CD4-positive, alpha-beta T cell treated with Interferon alpha-2 for 1 hour (primary cell): Measurements from ENCODE around the gene SOCS4.

ENCODE experiments used
- DNase-seq, 2 donors: peaks; one replicate each; pipeline ENCODE4 v3.0.0-alpha.2; 2020 to 2022

The SOCS4 gene

DNA sequence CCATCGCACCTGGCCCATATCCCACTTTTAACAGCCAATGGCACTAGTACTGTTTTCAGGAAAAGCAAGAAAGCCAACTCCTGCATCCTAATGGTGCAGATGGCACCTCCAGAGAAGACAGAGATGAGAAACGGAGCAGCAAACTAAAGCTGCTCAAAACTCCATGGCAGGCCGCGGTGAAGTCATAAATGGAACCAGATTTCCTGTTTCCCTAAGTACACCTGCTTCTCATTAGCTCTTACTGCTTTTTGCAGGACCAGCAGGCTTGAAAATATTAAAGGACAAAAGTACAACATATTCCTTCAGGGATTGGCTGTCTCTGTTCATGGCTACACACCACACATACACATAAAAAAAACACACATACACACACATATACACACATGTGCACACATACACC lies 65.3 kb downstream of the SOCS4 start:
- no peak for DNase-seq

DNA sequence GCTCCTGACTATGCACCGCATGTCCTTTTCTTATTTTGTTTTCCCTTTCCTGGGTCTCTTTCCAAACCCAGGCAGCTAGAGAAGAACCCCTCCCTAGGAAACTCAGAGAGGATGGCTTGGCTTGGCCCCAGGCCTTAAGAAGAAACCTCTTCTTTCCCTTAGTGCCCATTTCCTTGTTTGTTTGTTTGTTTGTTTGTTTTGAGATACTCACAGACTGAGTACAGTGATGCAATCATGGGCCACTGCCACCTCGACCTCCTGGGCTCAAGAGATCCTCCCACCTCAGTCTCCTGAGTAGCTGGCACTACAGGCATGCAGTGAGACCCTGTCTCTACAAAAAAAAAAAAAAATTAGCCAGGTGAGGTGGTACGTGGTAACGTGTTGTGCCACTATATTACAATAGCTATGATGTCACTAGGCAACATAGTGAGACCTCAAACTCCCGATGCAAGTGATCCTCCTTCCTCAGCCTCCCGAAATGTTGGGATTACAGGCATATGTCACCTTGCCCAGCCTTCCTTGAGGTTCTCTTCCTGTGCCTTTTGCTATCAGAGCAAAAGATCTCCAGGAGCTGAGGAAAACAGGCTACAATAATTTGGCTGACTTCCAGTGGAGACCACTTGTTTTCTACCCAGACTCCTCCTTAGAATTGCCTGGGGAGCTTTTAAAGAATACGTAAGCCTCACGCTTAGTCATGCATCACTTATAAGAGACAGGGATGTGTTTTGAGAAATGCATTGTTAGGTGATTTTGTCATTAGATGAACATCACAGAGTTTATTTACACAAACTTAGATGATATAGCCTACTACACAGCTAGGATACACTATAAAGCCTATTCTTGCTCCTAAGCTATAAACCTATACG lies 67.5 kb downstream of the SOCS4 start:
- no peak for DNase-seq

DNA sequence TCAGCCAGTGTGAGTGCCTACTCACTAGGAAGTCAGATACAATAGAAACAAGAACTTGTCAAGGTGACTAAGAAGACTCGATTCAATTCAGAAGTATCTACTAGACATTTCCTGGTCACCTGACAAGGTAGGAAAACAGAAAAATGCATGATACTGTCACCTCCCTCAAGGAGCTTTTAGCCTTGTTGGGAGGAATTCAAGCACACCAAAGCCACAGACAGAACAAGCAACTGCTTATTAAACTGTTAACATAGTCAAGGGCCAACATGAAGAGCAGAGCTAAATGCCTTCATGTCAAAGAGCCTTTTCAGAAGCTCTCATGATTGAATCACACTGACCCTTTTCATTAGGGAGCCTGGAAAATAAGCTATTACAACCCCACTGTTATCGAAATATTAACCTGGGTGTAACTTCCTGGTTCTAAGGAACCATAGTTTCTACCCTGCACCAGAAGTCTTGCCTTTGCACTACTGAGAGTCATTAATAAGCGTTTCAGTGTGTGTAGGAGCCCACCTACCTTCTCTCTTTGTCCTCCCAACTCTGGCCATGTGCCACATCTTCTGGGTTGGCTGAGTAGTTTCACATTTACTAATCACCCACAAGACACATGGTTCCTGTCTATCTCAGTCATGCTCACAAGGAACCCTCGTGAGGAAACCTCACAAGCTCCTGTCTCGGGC lies 71.0 kb downstream of the SOCS4 start:
- DNase-seq: peak; percentile 32 to 52

DNA sequence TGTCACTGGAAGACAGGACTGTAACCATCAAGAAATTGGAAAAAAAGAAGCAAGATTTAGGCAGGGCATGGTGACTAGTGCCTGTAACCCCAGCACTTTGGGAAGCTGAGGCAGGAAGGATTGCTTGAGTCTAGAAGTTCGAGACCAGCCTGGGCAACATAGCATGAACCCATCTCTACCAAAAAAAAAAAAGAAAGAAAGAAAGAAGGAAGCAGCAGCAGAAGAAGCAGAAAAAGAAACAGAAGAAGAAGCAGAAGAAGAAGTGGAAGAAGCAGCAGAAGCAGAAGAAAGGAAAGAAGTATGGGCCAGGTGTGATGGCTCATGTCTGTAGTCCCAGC lies 71.5 kb downstream of the SOCS4 start:
- no peak for DNase-seq
